ENCODE measurements around the gene RPL13A.
"Not testable (repeated sequence)": the region's sequence is repeated elsewhere in the genome, so short reads cannot be mapped to it uniquely, and the experiment has no call there.

DNA sequence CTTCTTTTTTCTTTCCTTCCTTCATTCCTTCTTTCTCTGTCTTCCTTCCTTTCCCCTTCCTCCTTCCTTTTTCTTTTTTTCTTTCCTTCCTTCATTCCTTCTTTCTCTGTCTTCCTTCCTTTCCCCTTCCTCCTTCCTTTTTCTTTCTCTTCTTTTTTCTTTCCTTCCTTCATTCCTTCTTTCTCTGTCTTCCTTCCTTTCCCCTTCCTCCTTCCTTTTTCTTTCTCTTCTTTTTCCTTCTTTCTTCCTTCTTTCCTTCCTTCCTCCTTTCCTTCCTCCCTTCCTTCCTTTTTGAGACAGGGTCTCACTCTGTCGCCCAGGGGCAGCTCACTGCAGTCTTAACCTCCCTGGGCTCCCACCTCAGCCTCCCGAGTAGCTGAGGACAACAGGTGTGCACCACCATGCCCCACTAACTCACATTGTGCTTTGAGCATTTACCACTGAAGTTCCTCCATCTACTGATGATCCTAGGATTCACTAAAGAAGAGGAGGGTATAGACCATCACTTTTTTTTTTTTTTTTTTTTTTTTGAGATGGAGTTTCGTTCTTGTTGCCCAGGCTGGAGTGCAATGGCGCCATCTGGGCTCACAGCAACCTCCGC is 43.2 kb upstream of the RPL13A start:
- TF ChIP-seq, protein P1, sequence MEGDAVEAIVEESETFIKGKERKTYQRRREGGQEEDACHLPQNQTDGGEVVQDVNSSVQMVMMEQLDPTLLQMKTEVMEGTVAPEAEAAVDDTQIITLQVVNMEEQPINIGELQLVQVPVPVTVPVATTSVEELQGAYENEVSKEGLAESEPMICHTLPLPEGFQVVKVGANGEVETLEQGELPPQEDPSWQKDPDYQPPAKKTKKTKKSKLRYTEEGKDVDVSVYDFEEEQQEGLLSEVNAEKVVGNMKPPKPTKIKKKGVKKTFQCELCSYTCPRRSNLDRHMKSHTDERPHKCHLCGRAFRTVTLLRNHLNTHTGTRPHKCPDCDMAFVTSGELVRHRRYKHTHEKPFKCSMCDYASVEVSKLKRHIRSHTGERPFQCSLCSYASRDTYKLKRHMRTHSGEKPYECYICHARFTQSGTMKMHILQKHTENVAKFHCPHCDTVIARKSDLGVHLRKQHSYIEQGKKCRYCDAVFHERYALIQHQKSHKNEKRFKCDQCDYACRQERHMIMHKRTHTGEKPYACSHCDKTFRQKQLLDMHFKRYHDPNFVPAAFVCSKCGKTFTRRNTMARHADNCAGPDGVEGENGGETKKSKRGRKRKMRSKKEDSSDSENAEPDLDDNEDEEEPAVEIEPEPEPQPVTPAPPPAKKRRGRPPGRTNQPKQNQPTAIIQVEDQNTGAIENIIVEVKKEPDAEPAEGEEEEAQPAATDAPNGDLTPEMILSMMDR (IDR thresholded peaks at IDR 0.05), result not testable (repeated sequence)
- TF ChIP-seq EZH2phosphoT487 (IDR thresholded peaks at IDR 0.05), result not testable (repeated sequence)
